C4-2B (cell line): ENCODE data around the gene DVL1.

Experiments used
- H3K27ac ChIP-seq: fragments of 450-650 bp; 2 replicates; pipeline ENCODE4 v1.5.1; 2017
- CTCF ChIP-seq: fragments of 450-650 bp; conservative IDR thresholded peaks from 2 replicates; pipeline ENCODE4 v1.5.1; 2017; ENCODE audit warnings: mild to moderate bottlenecking
- ZFX ChIP-seq: fragments of 450-650 bp; IDR thresholded peaks from 2 replicates; pipeline ENCODE4 v1.6.1; 2017

The DVL1 gene

GRCh38 chr1:1335792-1336248, 13.4 kb downstream of the DVL1 start:
- H3K27ac ChIP-seq, result no peak overlapping the region
- TF ChIP-seq CTCF (no peak), ZFX (no peak)

- no peak for TF ChIP-seq CTCF
- no peak for TF ChIP-seq ZFX
- no peak overlapping the region for H3K27ac ChIP-seq
Measured at GRCh38 chr1:1335283-1335682, 13.9 kb downstream of the DVL1 start.

GRCh38 chr1:1334835-1335234, 14.4 kb downstream of the DVL1 start:
- H3K27ac ChIP-seq, result no peak overlapping the region
- TF ChIP-seq ZFX (no peak), CTCF (no peak)

- H3K27ac ChIP-seq, result no peak overlapping the region
- no peak for TF ChIP-seq CTCF
- TF ChIP-seq ZFX, result no peak
Measured at GRCh38 chr1:1333551-1334241, 15.5 kb downstream of the DVL1 start.

- TF ChIP-seq CTCF (no peak), ZFX (no peak)
Measured at GRCh38 chr1:1332774-1333480, 16.3 kb downstream of the DVL1 start.

GRCh38 chr1:1332031-1332755, 17.0 kb downstream of the DVL1 start:
- H3K27ac ChIP-seq, result no peak overlapping the region
- TF ChIP-seq CTCF, result no peak
- no peak for TF ChIP-seq ZFX

More at GRCh38 chr1:1332774-1333480, 16.3 kb downstream of the DVL1 start:
- no peak overlapping the region for H3K27ac ChIP-seq
